GM23248 (cell line): Measurements from ENCODE around the gene SFRP2.

Experiments used
- EZH2 ChIP-seq: fragments of 200-600 bp; sonication (generic); IDR thresholded peaks from 2 replicates; pipeline ENCODE4 v1.6.1; 2018; ENCODE audit warnings: antibody characterized with exemption, mild to moderate bottlenecking; ENCODE audit not compliant: insufficient read depth, poor library complexity, severe bottlenecking
- EZH2phosphoT487 ChIP-seq: fragments of 200-600 bp; sonication (generic); IDR thresholded peaks from 2 replicates; pipeline ENCODE4 v1.6.1; 2018; ENCODE audit warnings: antibody characterized with exemption, moderate library complexity, mild to moderate bottlenecking, low read depth; ENCODE audit not compliant: insufficient read depth

DNA sequence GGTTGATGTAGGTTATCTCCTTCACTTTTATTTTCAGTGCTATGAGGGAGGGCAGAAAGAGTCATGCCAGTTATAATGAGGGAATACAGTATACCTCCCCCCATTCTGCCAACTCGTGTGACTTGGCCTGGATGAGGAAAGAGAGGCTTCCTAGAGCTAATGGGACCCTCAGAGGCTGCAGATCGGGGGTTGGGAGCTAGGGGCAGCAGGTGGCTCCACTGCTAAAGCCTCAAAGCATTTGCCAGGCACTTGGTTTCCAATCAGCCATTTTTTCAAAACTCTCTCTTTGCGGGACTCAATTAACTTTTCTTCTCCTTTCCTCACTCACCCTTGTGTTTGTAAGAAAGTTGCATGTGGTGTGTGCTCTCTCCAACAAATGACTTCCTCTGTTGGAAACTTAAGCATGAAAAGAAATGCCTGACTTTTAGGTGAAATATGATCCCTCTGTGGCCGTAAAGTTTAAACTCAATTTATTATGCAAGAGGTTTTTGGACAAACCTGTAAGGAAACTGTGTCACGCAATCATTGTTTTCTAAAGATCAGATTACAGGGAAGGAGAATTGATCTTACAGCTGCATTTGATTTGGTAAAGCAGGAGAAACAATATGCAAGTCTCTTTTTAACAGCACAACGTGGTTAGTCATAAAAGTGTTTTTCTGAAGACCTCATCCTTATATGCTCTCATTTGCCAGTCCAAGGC is 7.0 kb downstream of the SFRP2 start:
- TF ChIP-seq EZH2: no peak
- no peak for TF ChIP-seq EZH2phosphoT487
